ENCODE measurements around the gene FAM81A. TPM values are rescaled to one million over a fixed set of nuclear protein-coding genes. Genes with fewer than 3 reads are reported as not detected.

FAM81A gene
- total and polyA plus RNA-seq, 9 of the 15 experiments (the other 6 are each of a cell fraction or from before 2014, with no cell fraction given): not detected

GRCh38 chr15:59567324-59567723, 129.3 kb downstream of the FAM81A start:
- ATAC-seq (no peak), FAIRE-seq (no peak), DNase-seq (ENCODE audit: extremely low read depth in 1 of 4, low spot score in 3 of 4) (no peak)
- Histone ChIP-seq H3K9me1 (ENCODE audit: control insufficient read depth, insufficient read depth, low read length) (no peaks in the 10 kb centered on the region), H3K9ac (ENCODE audit: insufficient read depth in 1 of 2, low read depth in 2 of 2, low read length in 2 of 2) (no peak overlapping the region), H2AFZ (ENCODE audit: low read depth, low read length) (no peak overlapping the region), H4K20me1 (replicated peaks; ENCODE audit: control insufficient read depth, insufficient read depth, low read length) (no peaks in the 10 kb centered on the region), H3K4me3 (no peak overlapping the region), H3K4me2 (ENCODE audit: insufficient read depth, low read length) (no peak overlapping the region), H3K27ac (ENCODE audit: extremely low read depth, low read depth, low read length) (no peak overlapping the region), H3K4me1 (replicated peaks in 1 of 2; ENCODE audit: control insufficient read depth in 2 of 2, insufficient read depth in 2 of 2, low read length in 2 of 2) (no peaks in the 10 kb centered on the region), H3K27me3 (ENCODE audit: control insufficient read depth in 2 of 2, insufficient read depth in 2 of 2, low read length in 2 of 2) (peaks cover 0 to 10% of the 10 kb centered on the region in 2 experiments; a peak in 2 of 5 replicates), H3K79me2 (ENCODE audit: control insufficient read depth, insufficient read depth, low read length) (no peaks in the 10 kb centered on the region), H3K36me3 (ENCODE audit: control insufficient read depth, insufficient read depth, low read length) (no peaks in the 10 kb centered on the region), H3K9me3 (replicated peaks; ENCODE audit: control insufficient read depth, insufficient read depth, low read depth, low read length) (no peaks in the 10 kb centered on the region; the same call in 1 of the 2 replicates)
- 7% methylated on average over 1 of the region's 1 CpG for WGBS (ENCODE audit: insufficient coverage, low coverage, missing lambda C conversion rate)
- BruUV-seq (replicated peaks): no TSS peak
- intact Hi-C loops (cut with micrococcal nuclease): no loop called here
- in situ Hi-C loops (cut with MboI): no loop called here
- CTCF ChIA-PET (ENCODE audit: low intra/inter-chr PET ratio): no interaction called here
- POLR2A ChIA-PET: no interaction called here
- no peak for TF ChIP-seq MEIS2 (IDR thresholded peaks at IDR 0.05; ENCODE audit: partially characterized antibody)
- TF ChIP-seq ARID1B (IDR thresholded peaks at IDR 0.05): no peak
- TF ChIP-seq CREM (IDR thresholded peaks at IDR 0.05; ENCODE audit: low read depth): no peak
- no peak for TF ChIP-seq BRCA1 (IDR thresholded peaks at IDR 0.05)
- TF ChIP-seq BRCA1 (CRISPR knock-in tag; IDR thresholded peaks at IDR 0.05): no peak
- TF ChIP-seq PURB (CRISPR knock-in tag; IDR thresholded peaks at IDR 0.05; ENCODE audit: low read depth): no peak
- no peak for TF ChIP-seq ARID4B (CRISPR knock-in tag; IDR thresholded peaks at IDR 0.05)
- no peak for TF ChIP-seq DPF2 (IDR thresholded peaks at IDR 0.05)
- no peak for TF ChIP-seq SMARCA5 (IDR thresholded peaks at IDR 0.05)
- TF ChIP-seq ESRRB (CRISPR knock-in tag; IDR thresholded peaks at IDR 0.05; ENCODE audit: borderline replicate concordance): no peak
- no peak for TF ChIP-seq THAP12 (CRISPR knock-in tag; IDR thresholded peaks at IDR 0.05)
- TF ChIP-seq KLF16 (IDR thresholded peaks at IDR 0.05): no peak
- no peak for TF ChIP-seq BMI1 (IDR thresholded peaks at IDR 0.05; ENCODE audit: low read length)
- no peak for TF ChIP-seq RNF2 (IDR thresholded peaks at IDR 0.05)
- TF ChIP-seq POLR2B (IDR thresholded peaks at IDR 0.05; ENCODE audit: low read depth, partially characterized antibody): no peak

All from K562 (cell line).